Measurements from ENCODE around the gene DDB1.

DDB1 gene

DNA sequence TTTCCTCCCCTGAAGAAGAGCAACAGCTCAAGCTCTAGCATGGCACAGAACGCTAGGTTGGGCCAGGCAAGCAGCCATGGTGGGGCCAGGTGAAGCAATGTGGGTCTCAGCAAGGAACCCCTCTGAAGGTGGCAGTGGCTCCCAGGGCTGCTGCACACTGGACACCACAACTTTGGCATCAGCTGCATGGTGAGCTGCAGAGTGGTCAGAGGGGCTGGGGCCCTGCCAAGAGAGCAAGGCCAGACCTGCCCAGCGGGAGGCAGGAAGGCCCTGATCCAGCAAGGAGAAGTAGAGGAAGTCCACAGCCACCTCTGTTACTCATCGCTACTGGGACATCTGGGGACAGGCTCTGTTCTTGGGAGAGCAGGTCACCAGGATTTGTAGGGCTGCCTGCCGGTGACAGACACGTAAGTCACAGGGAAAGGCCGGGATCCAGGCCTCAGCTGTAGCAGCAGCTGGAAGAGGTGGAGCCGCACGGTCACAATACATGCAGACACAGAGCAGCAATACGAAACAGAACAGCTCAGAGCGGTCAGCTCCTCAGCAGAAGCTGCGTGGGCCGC, 16.4 kb upstream of the DDB1 start:
- TF ChIP-seq GATA3 (IDR thresholded peaks at IDR 0.05; ENCODE audit: low read depth, low read length), result no peak
- TF ChIP-seq GATA2 (IDR thresholded peaks at IDR 0.05; ENCODE audit: low read depth, low read length), result no peak

DNA sequence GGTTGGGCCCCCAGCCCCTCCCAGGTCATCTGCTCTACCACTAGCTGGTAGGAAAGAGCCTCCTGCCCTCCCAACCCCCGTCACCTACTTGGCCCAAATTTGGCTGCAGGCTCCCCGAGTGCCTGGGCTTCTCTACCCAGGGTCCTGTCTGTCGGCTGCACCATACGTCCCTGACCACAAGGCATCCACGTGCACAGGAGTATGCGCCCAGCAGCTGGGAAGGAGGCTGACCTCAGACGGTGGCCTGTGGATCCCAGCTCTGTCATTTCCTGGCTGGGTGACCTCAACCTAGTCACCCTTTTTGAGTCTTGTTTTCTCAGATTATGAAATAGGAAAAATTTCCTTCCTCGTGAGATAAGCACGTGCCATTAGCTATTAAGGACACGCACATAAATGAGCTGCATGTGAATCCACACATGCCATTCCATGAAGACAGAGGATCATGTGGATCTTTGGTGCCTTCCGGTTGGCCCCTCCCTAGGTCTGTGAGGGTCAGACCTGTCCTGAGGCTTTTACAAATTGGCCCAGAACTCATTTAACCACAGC, 15.1 kb upstream of the DDB1 start:
- TF ChIP-seq GATA3 (IDR thresholded peaks at IDR 0.05; ENCODE audit: low read depth, low read length) (no peak), GATA2 (IDR thresholded peaks at IDR 0.05; ENCODE audit: low read depth, low read length) (no peak)

DNA sequence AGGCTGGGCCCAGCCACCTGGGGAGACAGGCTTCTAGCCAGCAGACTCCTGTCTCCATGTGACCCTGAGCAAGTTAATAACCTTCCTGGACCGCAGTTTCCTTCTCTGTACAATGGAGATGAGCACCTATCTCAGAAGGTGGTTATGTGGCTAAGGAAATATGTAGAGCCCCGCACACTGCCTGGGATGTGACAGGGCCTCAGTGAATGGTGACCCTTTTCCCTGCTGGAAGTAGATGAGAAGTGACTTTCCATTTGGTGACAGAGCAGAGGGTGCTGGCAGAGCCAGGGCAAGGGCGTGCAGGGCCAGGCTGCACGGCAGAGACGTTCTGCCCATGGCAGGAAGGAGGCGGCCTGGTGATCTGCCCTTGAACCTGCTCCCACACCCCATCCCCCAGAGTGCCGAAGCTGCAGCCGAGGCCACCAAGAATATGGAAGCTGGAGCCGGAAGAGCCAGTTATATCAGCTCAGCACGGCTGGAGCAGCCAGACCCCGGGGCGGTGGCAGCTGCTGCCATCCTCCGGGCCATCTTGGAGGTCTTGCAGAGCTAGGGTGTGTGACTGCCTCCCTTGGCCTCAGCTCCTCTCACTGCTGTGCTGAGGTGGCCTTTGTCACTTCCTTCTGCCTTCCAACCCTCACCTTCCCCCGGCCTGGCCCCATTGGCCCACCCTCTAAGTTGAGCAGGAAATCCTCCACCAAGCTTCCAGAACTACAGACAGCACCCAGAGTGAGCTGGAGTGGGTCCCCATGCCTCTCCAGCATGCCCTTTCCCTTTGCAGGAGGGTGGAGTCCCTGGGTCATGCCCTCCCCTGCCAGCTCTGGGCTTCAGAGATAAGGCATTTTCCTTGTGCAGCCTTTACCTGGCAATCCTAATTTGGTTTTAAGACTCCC, 13.3 kb upstream of the DDB1 start:
- TF ChIP-seq GATA2 (IDR thresholded peaks at IDR 0.05; ENCODE audit: low read depth, low read length) (no peak), GATA3 (IDR thresholded peaks at IDR 0.05; ENCODE audit: low read depth, low read length) (no peak)

DNA sequence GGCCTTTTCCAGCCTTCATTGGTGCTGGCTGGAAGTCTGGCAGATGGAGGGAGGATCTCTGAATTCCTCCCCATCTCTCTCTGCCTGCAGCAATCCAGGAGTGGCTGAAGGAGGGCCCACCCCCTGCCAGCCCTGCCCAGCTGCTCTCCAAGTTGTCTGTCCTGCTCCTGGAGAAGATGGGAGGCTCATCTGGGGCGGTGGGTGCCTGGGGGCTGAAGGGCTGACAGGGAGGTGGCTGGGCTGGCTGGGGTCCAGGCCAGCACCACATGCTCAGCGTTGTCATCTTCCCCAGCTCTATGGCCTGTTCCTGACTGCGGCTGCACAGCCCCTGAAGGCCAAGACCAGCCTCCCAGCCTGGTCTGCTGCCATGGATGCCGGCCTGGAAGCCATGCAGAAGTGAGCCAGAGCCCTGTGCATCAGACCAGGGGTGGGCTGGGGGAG, 12.3 kb upstream of the DDB1 start:
- TF ChIP-seq GATA2 (IDR thresholded peaks at IDR 0.05; ENCODE audit: low read depth, low read length) (no peak), GATA3 (IDR thresholded peaks at IDR 0.05; ENCODE audit: low read depth, low read length) (no peak)

DNA sequence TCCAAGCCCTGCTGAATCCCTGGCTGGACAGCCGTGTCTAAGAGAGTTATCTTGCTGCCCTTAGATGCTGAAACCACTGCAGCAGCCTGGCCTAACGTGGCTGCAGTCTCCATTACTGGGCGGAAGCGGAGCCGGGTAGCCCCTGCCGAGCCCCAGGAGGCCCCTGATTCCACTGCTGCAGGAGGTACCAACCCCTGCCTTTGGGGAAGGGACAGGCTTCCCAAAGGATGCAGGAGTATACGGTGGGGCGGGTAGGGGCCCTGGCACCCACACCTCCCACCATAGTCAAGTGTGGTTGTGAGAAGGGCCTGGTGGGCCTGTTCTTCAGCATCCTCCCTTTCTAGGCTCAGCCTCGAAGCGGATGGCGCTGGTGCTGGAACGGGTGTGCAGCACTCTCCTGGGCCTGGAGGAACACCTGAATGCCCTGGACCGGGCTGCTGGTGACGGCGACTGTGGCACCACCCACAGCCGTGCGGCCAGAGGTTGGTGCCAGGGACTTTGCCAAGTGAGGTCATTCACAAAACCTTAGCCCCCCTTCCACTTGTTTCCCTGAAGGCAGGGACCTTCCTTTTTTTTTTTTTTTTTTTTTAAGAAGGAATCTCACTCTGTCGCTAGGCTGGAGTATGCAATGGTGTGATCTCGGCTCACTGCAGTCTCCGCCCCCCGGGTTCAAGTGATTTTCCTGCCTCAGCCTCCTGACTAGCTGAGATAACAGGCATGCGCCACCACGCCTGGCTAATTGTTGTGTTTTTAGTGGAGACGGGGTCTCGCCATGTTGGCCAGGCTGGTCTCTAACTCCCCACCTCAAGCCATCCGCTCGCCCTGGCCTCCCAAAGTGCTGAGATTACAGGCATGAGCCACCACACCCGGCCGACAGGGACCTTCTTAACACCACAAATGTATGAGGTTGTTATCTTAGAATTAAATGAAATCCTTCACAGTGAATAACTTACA, 11.2 kb upstream of the DDB1 start:
- no peak for TF ChIP-seq GATA3 (IDR thresholded peaks at IDR 0.05; ENCODE audit: low read depth, low read length)
- no peak for TF ChIP-seq GATA2 (IDR thresholded peaks at IDR 0.05; ENCODE audit: low read depth, low read length)

DNA sequence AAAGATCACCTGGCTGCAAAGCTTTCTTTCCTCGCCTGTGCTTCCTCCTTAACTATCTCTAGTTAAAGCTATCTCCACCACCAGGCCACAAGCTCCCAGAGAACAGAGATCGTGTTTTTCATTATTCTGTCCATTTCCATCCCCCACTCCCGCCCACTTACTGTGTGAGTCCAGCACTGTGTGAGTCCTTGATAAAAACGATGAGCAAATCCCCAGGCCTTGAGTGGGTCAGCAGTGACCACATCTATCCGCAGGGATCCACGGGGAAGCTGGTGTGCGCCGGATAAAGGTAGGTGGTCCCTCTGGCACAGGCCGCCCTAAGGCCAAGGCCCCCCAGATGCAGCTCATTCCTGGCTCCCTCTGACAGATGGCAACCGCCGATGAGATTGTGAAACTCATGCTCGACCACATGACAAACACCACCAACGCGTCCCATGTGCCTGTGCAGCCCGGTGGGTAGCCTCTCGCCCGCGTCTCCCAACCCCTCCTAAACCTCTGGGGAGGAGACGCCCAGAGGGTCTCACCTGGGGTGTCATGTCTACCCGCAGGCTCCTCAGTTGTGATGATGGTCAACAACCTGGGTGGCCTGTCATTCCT, 9.4 kb upstream of the DDB1 start:
- TF ChIP-seq GATA2 (IDR thresholded peaks at IDR 0.05; ENCODE audit: low read depth, low read length) (no peak), GATA3 (IDR thresholded peaks at IDR 0.05; ENCODE audit: low read depth, low read length) (no peak)

DNA sequence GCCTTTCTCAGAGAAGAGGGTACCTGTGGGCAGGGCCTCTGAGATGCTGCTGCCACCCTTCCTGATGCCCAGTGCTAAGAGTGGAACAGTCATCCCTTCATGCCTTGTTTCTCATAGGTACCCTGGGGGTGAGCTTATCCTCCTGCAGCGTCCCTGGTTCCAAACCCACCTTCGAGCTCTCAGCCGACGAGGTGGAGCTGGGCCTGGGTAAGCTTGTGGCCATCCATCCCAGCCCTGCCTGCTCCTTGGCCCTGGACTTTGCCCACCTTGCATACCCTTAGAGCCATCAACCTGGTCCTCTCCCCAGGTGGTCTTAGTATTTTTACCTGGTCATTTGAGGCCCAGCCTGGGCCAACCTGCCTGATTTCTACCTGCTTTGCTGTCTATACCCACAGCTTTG, 8.8 kb upstream of the DDB1 start:
- TF ChIP-seq GATA3 (IDR thresholded peaks at IDR 0.05; ENCODE audit: low read depth, low read length), result no peak
- no peak for TF ChIP-seq GATA2 (IDR thresholded peaks at IDR 0.05; ENCODE audit: low read depth, low read length)

DNA sequence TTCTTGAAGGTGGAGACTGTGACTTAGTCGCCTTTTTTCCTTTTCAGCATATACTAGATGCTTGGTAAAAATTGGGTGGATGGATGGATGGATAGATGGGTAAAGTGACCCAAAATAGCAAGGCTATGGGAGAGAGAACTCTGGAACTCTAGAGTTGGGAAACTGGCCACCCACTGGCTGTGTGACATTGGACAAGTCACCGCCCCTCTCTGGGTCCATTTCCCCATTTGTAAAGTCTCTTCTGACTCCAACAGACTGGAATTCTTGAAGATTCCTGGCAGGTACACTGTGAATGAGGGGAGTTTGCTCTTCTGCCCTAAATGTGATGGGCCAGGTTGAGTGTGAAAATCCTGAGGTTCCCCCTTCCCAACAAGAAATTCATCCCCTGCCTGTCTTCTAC, 8.1 kb upstream of the DDB1 start:
- TF ChIP-seq GATA2 (IDR thresholded peaks at IDR 0.05; ENCODE audit: low read depth, low read length) (no peak), GATA3 (IDR thresholded peaks at IDR 0.05; ENCODE audit: low read depth, low read length) (no peak)

DNA sequence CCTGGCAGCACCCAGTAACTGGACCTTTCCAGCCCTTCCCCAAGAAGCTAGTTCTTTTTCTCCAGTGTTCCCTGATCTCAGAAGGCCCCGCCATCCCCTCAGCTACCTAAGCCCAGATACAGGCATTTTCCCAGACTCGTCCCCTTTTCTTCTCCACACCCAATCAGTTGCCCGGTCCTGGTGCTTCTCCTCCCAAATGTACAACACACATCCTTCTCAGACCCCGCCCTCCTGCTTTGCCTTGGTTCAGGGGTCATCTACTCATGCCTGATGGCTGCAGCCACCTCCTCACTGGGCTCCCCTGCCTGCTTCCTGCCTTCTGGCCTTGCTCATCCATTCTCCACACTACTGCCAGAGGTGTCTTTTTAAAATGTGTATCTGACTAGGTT, 6.6 kb upstream of the DDB1 start:
- no peak for TF ChIP-seq GATA3 (IDR thresholded peaks at IDR 0.05; ENCODE audit: low read depth, low read length)
- no peak for TF ChIP-seq GATA2 (IDR thresholded peaks at IDR 0.05; ENCODE audit: low read depth, low read length)

DNA sequence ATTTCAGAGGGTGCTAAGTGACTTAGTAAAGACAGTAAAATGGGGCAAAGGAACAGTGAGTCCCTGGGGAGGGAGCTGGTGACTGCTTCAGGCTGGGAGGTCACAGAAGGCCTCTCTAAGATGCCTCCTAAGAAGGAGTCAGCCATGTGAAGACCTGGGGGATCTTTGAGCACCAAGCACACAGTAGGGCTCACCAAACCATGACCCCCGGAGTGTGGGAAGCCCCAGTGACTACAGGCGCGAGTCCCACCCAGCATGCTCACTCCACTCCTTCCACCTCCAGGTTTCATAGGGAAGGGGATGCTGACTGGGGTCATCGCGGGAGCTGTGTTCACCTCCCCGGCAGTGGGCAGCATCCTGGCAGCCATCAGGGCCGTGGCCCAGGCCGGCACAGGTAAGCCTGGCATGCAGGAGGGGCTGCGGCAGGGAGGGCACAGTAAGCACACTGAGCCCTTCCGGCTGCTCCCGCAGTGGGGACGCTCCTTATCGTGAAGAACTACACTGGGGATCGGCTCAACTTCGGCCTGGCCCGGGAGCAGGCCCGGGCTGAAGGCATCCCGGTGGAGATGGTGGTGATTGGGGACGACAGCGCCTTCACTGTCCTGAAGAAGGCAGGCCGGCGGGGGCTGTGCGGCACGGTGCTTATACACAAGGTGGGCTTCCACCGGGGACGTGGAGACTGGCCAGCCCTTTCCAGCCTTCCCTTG, 6.0 kb upstream of the DDB1 start:
- no peak for TF ChIP-seq GATA3 (IDR thresholded peaks at IDR 0.05; ENCODE audit: low read depth, low read length)
- no peak for TF ChIP-seq GATA2 (IDR thresholded peaks at IDR 0.05; ENCODE audit: low read depth, low read length)

DNA sequence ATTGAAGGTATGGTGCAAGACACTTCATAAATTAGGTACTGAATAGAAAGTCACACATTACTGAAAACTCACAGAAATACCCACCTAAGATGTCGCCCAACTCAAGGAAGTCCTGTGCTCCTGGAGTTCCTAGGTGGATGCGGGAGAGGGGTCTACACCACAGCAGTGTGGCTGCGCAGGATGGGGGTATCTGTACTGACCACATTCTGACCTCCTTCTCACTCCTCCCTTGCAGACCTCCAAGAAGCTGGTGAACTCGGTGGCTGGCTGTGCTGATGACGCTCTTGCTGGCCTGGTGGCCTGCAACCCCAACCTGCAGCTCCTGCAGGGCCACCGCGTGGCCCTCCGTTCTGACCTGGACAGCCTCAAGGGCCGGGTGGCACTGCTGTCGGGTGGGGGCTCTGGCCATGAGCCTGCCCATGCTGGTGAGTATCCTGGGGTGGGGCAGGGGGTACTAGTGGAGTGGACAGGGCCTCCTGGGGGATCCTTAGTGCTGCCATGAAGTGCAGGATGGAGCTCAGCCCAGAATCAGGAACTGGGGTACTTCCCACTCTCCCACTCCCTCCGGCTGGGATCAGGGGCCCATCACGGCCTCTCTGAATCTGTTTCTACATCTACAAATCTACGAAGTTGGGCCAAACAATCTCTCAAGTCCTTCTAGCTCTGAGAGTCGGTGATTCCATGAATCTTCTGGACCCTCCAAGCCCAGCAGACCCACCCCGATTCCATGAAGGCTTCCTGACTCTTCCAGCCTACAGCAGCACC, 5.0 kb upstream of the DDB1 start:
- TF ChIP-seq GATA3 (IDR thresholded peaks at IDR 0.05; ENCODE audit: low read depth, low read length), result no peak
- TF ChIP-seq GATA2 (IDR thresholded peaks at IDR 0.05; ENCODE audit: low read depth, low read length), result no peak

DNA sequence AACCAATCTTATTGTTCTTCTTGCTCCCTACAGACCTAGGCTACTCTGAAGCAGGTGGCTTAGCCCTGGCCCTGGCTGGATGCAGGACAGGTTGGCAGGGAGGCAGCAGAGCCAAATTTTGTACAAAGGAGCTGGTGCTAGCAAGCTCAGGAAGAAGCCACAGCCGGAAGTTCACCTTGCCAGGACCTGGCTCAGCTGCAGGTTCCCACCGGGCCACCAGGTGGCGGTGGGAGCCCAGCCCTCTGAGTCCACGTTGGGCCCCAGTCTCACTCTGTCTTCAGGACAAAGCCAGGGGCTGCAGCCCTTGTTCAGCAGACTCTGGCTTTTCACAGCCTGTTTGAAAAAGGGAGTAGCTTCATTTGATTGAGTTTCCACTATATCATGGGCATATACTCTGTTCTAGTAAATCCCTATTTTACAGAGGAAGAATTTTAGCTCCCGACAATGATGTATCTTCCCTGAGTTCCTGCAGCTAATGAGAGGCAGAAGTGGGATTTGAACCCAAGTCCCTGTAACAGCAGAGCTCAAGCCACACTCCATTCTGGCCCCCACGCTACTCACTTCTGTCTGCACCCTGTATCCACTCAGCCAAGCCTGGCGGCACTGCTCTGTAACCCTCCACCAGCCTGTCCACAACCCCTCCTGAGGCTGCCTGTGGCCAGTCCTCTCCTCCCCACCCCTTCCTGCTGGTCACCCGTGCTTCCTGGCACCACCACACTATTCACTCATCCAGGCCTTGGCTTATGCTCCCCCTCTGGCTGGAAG, 3.4 kb upstream of the DDB1 start:
- TF ChIP-seq GATA3 (IDR thresholded peaks at IDR 0.05; ENCODE audit: low read depth, low read length) (no peak), GATA2 (IDR thresholded peaks at IDR 0.05; ENCODE audit: low read depth, low read length) (no peak)
